CD4-positive, alpha-beta T cell treated with Interleukin-21 for 1 hour (primary cell): Measurements from ENCODE around the gene DENND6B.

Source experiments
- DNase-seq: peaks from one replicate; pipeline ENCODE4 v3.0.0-alpha.2; 2020

DENND6B gene

GRCh38 chr22:50314455-50315288 is 12.1 kb downstream of the DENND6B start:
- peak; percentile 76 for DNase-seq

DNA sequence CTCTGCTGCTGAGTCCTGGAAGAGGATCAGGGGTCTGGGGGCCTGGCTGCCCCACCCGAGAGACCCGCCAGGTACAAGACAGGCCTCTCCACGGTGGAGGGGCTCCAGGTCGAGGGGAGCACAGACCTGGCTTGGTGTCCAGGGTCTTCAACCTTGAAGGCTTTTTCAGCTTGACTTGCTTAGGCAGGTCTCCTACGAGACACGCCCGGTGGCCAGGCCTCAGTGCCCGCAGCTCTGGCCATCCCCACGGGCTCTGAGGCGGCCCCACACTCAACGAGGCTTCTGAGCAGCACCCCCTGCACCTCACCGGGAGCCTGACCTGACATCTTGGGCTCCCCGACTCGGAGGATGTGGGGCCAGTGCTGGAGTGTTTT is 12.7 kb downstream of the DENND6B start:
- no peak for DNase-seq

DNA sequence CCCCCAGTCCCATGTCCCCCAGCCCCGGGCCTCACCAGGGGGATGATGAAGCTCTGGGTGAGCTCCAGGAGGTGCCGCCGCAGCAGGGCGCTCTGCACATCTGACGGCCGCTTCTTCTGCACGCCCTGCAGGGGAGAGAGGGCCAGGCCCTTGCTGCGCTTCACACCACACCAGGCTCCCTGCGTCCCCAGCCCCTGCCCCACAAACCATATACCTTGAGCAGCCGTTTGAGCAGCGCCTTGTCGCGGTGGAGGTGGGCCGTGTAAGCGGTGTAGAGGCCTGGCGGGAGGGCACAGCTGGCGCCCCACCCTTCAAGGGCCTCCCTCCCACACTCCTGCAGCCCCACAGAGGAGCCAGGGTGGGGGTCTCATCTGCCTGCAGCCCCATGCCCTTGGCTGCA is 13.2 kb downstream of the DENND6B start:
- DNase-seq = no peak

DNA sequence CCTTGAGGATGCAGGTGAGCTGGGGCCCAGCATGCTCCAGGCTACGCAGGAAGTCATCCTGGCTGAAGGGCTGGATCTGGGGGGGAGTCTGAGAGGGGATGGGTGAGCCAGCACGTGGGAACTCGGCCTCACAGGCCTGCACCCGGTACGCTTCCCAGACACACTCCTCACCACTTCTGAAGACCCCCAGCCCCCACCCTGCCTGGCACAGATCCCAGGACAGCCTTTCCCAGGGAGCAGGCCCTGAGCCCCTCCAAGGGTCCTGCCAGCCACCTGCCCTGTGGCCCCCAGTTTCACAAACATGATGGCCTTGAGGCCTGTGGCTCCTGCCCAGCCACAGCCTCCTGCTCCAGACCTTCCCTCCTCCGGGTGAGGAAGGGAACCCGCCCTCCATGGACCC is 13.8 kb downstream of the DENND6B start:
- no peak for DNase-seq

DNA sequence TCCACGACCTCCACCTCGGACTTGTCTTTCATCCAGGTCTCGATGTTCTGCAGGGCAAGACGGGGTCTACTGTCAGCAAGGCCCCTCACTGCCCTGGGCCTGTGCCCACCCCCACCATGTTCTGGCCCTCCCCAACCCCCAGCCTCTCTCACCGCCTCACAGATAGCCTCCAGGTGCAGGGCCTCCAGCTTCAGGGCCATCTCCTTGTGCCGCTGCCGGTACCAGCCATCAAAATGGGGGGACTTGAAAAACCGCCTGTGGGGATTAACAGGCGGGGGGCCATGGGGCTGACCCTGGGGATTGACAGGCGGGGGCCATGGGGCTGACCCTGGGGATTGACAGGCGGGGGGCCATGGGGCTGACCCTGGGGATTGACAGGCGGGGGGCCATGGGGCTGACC is 14.4 kb downstream of the DENND6B start:
- DNase-seq = no peak

DNA sequence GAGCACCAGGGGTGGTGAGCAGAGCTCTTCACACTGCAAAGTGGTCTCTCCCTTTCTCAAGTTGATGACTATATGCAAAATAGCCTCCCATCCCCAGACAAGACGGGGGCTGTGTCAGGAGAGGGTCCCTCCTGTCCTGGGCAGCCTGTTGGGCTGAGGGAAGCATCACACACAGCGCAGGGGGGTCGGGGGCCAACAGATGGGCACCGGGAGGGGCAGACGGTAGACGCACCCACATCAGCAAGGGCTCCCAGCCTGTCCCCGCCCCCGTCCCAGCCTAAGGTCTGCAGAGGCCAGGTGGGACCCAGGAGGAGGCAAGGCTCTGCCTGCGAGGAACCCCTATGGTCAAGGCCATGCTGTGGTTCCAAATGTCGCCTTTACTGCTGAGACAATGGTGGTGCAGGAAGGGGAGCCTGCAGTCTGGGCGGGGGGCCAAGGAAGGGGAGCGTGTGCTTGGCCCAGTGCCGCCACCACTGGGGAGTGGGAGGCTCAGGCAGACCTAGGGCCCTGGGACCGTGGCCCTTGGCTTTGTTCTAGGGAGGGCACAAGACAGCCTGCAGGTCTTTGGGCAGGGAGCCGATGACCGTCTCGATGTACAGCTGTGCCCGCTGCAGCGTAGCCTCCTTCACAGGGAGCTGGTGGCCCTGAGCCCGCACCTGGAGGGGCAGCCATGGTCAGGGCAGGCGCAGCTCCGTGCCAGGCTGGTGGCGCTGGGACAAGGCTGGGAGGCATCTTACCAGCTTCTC is 15.0 kb downstream of the DENND6B start:
- DNase-seq = no peak

- DNase-seq = no peak
These were observed 15.8 kb downstream of the DENND6B start for GRCh38 chr22:50310949-50311444.

- DNase-seq = no peak
These were observed 16.6 kb downstream of the DENND6B start for GRCh38 chr22:50310031-50310722.

DNA sequence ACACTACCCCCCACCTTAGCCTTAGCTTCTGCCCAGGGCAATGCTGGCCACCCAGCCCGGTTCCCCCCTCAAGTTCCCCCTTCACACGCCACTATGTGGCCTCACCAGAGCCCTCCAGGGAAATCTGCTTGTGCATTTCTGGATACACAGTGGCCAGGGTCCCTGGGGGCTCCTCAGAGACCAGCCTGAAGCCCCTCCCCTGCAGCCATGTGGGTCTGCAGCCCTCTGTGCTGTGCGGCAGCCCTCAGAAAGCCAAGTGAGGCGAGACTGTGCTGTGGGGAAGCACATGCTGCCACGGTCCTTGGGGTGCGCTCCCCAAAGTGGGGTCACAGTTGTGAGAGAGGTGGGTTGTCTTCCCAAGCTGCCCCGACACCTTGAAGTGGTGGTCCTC is 17.2 kb downstream of the DENND6B start:
- DNase-seq = no peak

GRCh38 chr22:50308986-50309600 is 17.7 kb downstream of the DENND6B start:
- no peak for DNase-seq

DNA sequence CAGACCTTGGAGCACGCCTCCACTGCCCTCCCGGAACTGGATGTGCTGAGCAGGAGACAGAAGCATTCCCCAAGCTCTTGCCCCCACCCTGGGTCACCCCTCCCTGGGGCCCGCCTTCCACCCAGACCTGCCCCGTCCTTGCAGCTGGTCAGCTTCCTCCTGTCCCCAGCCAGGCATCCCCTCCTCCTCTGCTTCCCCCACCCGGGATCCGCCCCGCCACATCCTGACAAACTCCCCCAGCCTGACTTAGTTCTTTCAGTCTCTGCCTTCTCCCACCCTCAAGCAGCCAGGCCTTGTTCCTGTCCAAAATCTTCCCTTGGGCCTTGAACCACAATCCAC is 18.2 kb downstream of the DENND6B start:
- no peak for DNase-seq

GRCh38 chr22:50307890-50308596 is 18.8 kb downstream of the DENND6B start:
- DNase-seq = no peak

- peak; percentile 37 for DNase-seq
These were observed 19.8 kb downstream of the DENND6B start, which contains the start of gene PLXNB2 for GRCh38 chr22:50306753-50307749. PLXNB2 (minus strand) TSS chr22:50307646; CDS start chr22:50290584, 17,062 bp downstream.

GRCh38 chr22:50305923-50306566 is 20.8 kb downstream of the DENND6B start:
- DNase-seq = no peak

GRCh38 chr22:50305393-50305922 is 21.4 kb downstream of the DENND6B start:
- DNase-seq = no peak

- peak; percentile 17 for DNase-seq
These were observed 22.1 kb downstream of the DENND6B start for GRCh38 chr22:50304528-50305392.

DNA sequence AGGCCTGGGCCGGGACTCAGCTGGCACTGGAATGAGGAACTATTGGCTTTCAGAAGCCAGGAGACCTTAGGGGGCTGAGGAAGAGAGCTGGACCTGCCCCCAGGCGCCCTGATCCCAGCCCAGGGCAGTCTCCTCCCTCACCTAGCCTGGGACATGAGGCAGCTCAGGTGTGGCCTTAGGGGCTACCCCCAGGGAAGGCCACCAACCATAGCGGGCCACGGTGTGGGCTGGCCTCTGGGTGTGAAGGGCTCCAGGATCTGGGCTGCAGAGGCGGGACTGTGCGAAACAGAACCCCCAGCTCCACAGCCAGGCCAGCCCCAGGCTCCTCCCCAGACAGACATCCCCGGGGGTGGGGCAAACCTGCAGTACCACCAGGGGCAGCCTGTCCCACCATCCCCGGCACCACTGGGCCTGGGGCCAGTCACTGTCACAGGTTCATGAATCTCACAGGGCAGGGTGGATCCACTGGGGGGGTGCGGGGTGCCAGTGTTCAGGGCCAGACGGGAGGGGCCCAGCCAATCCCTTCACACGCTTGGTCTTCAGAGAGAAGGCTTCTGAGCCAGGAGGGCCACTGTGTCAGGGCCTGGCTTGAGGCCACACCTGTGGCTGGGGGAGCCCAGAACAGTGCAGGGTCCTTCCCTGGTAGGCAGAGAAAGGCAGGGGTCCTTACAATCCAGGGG is 22.8 kb downstream of the DENND6B start:
- DNase-seq = peak; percentile 28

DNA sequence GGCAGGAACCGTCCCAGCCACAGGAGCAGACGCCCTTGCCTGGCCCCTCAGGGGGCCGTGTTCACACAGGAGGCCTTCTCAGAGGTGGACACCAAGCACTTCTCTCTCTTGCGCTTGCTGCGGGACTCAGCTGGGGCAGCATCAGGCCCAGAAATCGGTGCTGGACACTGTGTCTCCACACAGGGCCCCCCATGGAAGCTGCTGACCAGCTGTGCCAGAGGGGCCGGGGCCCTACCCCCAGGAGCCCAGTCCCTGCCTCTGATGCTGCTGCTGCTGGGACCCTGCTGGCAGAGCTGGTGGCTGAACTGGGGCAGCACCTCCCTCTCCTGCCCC is 23.3 kb downstream of the DENND6B start:
- no peak for DNase-seq

DNA sequence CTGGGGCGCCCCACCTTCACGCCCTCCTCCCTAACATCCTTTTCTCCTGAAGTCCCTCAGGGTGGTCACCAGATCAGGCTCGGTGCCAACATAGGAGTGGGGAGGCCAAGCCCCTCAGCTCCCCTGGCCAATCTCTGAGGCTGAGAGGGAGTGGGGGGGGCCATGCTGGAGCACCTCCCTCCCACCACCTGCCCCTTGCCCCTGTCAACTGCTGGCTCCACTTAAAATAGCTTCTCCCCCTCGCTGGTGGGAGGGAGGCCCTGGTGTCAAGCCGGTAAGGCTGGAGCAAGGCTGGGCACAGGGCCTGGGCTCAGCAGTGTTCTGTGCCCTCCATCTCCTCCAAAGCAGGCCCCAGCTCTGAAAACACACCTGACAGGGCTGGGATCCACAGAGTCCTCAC is 24.2 kb downstream of the DENND6B start:
- no peak for DNase-seq
